ENCODE results near the gene TAAR2.
A peak's percentile ranks its signal among the peaks of the same experiment; 100 is the strongest.

- TF ChIP-seq CTCF (IDR thresholded peaks at IDR 0.05; ENCODE audit: low read depth, low read length) = peak; percentile 31
- no peak for TF ChIP-seq POLR2A (IDR thresholded peaks at IDR 0.05; ENCODE audit: extremely low read depth, insufficient read length)
- TF ChIP-seq MYC (IDR thresholded peaks at IDR 0.05; ENCODE audit: low read depth, low read length) = no peak
Observed at GRCh38 chr6:132669690-132670291, 45.7 kb upstream of the TAAR2 start.
